ENCODE data around the gene TPP2.

The TPP2 gene

DNA sequence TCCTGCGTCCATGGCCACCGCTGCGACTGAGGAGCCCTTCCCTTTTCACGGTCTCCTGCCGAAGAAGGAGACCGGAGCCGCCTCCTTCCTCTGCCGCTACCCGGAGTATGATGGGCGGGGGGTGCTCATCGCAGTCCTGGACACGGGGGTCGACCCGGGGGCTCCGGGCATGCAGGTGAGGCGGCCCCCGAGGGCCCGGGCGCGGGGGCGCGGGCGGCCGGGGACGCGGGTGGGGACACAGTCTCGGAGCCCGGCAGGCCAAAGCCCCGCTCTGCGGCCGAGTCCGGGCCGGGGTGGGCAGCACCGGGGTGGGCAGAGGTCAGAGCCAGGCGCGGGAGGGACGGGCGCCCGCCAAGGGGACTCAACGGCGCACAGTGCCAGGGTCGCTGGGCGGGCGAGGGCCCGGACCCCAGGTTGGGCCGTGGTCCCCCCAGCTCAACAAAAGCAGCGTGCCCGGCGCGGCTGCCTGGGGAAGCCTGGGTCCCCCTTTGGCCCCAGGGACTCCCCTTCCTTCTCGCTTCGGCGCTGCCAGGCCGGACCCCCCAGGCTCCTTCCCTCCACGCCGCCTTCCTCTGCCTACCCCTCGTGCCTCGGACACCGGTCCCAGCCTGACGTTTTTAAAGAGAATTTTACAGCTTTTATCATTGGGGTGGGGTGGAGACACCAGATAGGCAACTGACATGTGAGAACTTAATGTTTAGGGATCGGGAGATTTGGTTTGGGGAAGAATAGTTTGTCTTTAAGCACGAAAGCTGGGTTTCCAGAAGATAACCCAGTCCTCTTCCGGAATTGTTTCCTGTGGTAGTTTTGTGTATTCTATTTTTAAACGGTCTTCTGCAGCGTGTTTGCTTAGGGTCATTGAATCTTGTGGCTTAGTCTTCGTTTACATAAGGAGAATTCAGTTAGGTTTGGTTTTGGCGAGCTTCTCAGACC, 509 bp downstream of the TPP2 start:
- peak; percentile 62 for DNase-seq

DNA sequence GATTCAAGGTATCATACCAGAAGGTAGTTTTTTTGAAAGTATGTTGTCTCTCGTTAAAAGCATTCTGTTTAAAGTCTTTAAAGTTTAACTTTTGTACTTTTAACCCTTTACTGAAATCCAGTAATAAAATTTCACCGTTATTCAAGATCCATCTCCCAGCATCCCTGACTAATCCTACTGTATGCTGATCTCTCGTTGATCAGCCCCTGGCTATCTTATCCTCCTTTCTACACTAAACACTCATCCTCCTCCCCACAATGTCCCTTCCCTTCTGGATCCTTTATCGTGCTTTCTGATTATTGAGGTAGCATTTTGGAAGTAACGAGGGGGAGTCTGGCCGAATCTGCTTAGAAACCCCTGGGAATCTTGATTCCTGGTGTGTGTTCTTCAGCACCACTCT, 1.3 kb downstream of the TPP2 start:
- no peak for DNase-seq

DNA sequence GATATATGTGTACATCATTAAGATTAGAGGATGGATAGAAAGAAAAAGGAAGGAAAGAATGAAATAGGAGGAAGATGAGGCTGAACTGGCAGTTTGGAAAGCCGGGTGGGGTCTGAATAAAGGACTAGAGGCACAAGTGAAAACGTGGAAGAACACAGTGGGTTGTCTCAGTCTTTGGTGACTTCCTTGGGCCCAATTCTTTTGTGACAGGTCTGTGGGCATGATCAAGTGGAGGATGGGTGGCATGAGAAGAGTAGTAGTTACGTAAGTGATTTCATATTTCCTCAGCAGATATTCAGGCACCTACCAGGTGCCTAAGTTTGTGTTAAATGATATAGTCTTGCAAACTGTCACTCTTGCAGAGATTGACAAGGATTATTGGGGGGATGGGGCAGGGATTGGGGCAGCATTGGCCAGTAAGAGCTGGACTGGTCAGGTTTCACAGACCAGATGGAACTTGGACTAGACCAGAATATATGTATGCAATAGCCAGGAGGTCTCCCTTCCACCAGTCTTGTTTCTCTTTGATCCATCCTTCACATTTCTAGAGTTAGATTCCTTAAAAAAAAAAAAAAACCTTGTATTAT, 2.7 kb downstream of the TPP2 start:
- no peak for DNase-seq

DNA sequence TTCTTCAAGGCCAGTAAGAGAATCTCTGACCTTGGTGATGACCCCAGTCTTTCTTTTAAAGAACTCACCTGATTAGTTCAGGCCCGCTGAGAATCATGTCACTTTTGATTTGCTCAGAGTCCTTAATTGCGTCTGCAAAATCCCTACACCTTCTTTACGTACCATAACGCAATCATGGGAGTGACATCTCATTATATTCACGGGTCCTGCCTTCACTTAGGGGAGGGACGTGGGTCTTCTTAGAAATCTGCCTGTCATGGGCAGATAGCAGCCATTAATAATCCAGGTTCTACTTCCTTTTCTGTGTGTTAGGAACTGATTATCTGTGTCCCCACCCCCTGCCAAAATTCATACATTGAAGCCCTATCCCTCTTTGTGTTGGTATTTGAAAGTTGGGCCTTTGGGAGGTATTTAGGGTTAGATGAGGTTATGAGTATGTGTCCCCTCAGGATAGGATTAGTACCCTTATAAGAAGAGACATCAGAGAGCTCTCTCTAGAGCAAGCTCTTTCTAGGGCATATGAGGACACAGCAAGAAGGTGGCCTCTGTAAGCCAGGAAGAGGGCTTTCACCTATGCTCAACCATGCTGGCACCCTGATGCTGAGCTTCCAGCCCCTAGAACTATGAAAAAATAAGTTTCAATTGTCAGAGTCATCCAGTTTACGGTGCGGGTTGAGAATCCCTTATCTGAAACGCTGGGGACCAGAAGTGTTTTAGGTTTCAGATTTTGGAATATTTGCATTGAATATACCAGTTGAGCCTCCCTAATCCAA, 9.9 kb downstream of the TPP2 start:
- DNase-seq, result peak; percentile 85

DNA sequence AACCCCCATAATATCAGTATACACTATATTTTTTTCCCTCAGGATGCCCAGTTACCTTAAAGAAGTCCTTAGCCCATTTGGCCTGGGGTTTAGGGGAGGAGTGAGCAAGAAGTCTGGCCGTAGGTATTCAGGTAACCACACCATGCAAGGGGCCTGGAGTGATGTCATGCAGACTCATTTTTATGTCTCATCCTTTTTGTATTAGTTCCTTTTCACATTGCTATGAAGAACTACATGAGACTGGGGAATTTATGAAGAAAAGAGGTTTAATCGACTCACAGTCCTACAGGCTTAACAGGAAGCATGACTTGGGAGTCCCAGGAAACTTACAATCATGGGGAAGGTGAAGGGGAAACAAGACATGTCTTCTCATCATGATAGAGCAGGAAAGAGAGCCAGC, 12.2 kb downstream of the TPP2 start:
- no peak for DNase-seq

DNA sequence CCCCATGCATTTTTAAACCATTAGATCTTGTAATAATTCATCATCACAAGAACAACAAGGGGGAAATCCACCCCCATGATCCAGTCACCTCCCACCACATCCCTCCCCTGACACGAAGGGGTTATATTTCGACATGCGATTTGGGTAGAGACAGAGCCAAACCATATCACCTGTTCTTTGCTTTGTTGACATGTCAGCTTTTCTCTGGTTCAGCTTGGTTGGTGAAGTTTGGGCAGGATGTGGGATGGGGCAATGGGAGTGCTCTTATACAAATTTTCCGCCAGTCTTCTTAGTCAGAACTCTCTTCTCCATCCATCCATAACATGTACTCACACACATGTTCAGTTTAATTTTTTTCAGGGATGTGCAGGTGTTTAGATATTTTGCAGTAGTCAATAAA, 12.9 kb downstream of the TPP2 start:
- no peak for DNase-seq

DNA sequence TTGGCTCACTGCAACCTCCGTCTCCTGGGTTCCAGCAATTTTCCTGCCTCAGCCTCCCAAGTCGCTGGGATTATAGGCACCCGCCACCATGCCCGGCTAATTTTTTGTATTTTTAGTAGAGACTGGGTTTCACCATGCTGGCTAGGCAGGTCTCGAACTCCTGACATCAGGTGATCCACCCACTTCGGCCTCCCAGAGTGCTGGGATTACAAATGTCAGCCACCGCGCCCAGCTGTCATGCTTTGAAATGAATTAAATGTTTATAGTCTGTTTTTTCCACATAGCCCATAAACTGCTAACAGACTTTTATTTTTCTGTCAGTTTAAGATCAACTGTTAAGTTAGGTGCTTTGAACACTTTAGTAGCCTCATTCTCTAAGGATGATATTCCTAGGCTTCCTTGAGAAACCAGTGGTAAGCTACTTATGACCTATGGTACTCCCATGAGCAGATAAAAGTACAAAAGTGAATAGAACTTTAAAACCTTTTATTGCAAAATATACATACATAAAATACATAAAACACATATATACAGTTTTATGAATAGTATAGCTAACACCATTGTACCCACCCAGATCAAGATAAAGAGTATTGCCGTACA, 13.6 kb downstream of the TPP2 start:
- DNase-seq, result no peak

DNA sequence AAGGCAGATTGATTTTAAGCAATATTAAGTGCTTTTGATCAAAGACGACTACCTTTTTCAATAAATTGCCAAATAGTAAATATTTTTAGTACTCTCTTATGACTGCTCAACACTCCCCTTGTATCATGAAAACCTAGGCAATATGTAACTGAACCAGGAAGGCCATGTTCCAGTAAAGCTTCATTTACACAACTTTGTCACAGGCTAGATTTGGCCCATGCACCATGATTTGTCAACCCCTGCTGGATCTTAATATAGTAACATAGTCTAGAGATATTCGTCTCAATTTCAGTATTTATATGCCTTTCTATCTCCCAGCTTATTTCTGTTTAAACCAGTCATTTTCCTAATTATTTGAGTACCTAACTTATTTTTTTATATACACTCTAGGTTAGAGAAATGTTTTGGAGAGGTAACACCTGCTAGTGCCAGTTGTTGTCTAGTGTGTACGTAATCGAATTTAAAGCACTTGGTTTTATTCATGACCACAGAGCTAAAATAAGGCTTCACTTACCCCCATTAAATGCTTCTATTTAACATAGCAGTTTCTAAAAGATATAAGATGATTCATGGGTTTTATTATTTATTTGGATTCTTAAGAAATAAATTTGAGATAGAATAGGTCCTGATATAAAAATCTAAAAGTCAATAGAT, 21.0 kb downstream of the TPP2 start:
- no peak for DNase-seq

DNA sequence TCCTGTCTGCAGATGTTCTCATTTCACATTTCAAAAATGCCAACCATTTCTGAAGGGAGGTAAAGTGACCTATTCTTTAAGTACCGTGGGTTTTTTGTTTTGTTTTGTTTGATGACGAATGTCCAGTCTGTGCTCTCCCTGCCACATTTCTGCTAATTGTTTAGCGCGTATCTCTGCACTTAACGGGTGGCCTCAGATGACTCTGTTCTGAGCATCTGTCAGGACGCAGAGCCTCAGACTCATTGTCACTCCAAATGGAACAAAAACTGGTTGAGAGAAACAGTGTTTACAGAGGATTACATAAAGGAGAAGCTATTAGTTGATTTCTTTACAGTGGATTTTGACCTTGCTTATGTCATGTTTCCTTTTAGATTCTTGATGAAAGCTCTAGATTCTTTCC, 23.7 kb downstream of the TPP2 start:
- no peak for DNase-seq

DNA sequence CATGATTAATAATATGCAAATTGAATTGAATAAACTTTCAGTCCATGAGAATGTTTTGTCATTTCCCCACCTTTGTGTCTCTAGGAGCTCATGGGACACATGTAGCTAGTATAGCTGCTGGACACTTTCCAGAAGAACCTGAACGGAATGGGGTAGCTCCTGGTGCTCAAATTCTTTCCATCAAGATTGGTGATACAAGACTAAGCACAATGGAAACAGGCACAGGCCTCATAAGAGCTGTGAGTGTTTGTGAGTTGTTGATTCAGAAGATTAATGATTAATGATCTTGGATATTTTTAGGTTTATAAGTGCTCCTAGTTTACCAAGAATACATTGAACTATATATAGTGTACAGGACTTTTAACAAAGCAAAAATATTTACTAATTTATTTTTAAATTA, 30.1 kb downstream of the TPP2 start:
- no peak for DNase-seq

DNA sequence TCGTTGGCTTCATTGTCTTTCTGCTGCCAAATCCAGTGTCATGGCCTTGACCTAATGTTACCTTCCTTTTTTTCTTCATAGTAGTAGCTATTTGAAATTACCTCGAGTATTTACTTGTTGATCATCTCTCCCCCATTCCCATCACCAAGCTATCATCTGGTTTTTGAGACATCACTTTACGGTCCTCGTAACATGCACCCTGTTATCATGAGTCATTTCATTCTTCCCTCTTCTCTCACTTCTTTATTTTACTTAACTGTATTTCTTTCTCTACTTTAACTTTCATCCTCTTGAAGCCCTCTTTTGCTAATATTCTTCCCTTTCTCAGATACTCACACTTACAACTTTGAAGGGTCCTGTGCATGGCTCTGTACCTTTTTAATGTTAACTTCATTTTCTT, 31.8 kb downstream of the TPP2 start:
- no peak for DNase-seq

DNA sequence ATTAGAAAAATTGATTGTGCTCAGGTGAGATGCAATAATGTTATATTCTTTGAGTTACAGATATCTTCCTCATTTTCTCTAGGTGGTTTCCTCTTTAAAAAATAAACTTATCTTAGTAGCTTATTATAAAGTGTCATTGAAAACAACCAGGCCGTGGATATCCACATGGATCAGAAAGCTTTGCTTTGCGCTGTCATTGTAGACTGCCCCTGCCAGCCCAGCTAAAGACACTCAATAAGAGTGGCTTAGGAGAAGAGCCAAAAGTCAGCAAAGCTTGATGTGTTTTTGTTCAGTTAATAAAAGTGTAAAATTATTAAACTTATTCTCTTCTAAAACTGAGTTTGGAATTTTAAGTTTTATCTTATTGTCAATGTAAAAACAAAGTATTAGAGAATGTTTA, 34.4 kb downstream of the TPP2 start:
- no peak for DNase-seq

DNA sequence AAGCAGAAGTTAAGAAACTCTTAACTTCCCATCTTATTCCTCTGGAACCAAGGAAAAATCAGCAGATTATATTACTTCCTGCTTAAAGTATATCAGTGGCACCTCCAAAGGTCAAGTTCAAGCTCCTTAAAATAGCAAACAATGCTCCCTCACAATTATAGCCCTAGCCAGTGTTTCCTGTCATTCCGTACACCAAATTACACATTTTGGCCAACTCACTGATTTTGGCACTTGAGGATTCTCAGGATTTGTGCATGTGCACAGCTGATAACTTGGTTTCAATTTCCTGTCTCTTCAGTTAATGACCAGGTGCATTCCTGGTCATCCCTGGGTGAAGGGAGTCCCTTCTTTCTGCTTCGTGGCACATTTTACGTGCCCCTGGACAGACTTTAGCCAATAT, 42.0 kb downstream of the TPP2 start:
- no peak for DNase-seq

DNA sequence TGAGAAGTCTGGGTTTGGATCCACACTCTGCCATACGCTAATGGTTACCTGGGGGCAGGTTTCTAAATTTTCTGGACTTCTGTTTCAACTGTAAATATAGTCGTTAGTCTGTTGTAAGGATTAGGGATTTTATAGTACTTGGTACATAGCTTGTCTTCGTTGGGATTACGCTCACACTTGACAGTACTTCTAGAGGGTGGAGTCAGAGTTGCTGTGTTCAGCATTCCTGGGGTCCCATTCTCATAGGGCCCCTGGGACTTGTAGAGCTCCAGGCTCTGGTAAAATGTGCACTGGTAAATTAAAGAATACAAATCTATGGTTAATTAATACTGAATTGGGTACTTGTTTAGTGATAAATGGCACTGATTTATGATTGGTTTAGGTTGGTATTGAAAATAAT, 45.2 kb downstream of the TPP2 start:
- DNase-seq, result no peak

DNA sequence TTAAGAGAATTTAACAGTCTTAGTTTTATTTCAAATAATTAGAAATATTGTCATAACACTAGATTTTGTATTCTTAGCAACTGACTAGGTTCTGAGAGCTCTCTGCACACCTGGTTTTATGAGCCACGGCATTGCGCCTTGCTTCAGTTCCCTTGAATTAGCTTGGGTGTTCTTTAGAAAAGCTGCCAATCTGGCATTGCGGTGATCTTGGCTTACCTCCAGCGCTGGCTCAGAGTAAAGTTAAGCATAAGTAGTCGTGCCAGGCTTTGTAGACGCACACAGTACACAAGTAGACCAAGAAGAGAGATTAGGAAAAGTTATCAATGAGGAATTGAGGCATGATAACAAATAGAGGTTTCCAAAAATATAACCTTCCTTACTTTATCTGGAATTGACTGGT, 45.7 kb downstream of the TPP2 start:
- no peak for DNase-seq

DNA sequence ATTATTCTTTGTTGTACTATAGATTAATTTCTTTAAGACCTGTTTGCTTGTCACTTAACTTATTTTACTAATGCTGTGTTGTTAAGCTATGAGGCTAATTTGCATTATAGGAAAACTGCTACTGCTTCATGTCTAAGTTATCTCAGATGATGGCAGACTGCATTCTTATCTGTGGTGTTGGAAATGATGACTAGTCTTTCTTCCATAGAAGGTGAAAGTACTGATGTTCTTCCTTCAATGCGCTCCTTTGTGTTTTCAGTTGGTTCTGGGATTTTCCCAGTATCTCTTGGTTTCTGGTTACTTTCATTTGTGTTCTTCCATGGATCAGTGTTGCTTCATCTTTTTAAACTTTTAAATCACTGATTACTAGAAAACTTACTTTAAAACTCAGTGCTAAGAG, 46.9 kb downstream of the TPP2 start:
- no peak for DNase-seq

DNA sequence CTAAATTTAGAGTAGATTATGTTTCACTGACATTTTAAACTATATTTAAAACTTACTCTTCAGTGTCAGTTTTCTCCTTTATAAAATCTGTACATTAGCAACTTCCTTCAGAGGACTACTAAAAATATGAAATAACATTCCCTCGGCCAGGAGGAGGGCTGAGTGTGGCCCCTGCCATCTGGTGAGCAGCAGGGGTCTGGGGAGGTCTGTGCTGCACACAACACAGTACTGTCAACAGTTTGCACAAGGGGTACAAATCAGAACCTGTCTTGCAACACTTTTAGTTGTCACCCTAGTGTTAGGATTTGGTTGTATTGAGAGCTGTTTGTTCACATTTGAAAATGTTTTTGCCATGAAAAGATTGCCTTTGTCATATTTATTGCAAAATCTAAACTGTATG, 48.9 kb downstream of the TPP2 start:
- DNase-seq, result no peak

DNA sequence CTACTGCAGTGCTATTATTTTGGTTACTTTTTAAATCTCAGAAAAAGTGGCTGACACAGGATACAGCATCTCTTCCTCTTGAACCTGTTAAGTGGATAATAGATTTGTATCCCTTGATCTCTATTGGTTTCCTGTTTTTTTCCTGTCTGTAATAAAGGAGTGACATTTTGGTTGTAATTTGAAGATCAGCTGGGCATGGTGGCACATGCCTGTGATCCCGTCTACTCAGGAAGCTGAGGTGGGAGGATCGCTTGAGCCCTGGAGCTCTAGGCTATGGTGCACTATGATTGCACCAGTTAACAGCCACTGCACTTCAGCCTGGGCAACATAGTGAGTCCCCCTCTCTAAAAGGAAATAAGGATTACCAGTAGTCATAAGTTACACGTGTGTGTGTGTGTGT, 51.3 kb downstream of the TPP2 start:
- no peak for DNase-seq

DNA sequence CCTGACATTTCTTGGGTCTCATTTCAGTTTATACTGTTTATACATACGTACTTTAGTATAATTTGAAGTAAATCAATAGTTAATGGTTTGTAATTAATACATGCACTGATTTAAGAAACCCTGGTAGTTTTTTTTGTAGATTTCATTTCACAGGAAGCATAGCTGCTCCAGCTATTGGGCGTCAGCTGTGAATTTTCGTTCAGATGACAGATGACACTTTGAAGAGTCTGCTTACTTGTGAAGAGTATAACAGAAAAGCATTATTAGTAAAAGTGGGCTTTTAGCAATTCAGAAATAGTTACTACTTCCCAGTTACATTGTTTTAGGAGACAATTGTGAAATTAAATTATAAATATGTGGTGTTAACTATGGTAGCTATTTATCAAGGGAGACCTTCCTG, 53.7 kb downstream of the TPP2 start:
- no peak for DNase-seq

DNA sequence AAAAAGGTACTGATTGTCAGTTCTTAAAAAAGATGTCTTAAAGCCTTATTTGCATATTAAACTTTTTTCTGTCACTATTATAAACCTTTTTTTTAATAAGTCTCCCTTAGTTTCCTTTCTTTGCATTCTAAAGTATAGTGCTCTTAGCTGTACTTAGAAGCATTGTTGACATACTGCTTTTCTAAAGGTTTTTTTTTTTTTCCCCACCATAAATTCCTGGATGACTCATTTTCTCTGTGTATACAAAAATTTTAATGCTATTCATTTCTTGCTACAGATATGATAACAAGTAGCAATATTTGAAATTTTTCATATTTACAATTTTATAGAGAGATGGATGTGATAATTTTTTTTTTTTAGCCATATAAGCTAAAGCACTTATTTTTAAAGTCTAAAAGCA, 54.6 kb downstream of the TPP2 start:
- DNase-seq, result no peak

DNA sequence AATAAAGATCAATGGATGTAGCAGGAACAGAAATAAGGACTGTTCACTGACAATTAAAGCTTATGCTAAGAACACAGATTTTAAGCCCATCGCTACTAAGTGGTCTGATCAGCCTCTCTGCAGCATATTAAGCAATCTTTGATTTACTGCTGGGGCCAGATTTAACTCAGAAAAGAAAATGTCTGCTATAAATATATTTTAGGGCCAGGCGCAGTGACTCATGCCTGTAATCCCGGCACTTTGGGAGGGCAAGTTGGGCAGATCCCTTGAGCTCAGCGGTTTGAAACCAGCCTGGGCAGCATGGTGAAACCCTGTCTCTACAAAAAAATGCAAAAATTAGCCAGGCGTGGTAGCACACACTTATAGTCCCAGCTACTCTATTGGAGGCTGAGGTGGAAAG, 55.1 kb downstream of the TPP2 start:
- no peak for DNase-seq

DNA sequence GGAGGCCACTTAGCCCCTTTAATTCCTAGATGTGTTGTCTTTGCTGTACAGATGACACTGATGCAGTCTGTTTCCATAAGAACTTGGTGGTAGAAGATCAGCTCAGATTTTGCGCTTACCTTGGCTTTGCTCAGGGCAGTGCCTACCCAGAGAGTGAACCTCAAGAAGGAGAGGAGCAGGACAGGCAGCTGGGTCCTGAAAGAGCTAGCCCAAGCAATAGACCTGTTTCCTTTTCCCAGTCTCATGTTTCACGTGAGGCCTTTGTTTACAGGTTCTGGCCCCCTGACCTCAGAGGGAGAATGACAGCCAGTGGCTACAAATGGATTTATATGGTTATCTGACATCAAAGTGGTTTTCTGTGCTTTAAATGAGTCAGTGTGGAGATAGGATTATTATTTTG, 58.0 kb downstream of the TPP2 start:
- DNase-seq, result no peak

DNA sequence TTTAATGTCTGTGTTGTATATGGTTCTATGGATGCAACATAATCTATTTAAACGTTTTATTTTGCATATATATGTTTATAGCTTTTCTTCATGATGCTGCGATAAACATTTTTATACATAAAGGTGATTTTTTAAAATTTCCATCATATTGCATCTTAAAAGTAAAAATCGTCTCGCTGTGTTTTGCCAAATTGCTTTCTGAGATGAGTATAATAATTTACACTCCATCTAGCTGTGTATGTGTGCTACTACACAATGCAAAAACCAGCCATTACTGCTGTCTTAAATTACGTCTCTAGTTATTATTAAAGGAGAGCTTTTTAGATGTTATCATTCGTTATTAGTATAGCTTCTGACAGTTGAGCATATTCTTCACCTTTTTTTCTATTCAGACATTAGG, 60.8 kb downstream of the TPP2 start:
- peak; percentile 14 for DNase-seq
